HG03342 (cell line): ENCODE measurements around the gene KIF25.

Experiments
- ATAC-seq: cut with Tn5 transposase; IDR thresholded peaks from one replicate; pipeline ENCODE4 v1.9.1; 2021; ENCODE audit warnings: mild to moderate bottlenecking, moderate library complexity; ENCODE audit not compliant: unreplicated experiment

The KIF25 gene

DNA sequence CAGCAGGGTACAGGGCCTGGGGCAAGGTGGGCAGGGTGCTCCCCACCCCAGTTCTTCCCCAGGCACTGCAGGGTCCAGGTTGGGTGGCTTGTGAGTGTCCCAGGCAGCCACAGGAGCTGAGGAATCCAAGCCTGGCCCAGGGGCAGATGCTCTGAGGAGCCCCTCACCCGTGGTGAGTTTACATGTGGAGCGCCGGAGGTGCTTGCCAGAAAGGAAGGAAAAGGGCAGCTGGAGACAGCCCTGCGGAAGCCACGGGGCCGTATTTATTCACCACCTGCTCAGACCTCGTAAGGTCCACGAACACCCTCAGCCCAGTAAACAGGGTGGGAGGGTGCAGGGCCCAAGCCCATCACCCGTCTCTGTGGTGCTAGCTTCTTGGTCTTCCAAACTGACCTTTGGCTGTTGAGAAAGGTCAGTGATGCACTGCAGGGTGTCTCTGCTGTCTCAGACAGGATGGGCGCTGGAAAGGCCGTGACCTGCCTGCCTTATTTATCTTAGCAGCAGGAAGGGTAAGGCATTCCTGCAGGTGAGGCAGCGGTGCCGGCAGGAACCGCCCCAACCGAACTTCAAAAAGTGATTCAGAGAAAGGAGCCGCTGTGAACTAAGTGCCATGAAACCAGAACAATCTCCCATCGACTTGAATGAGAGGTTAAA is 85.5 kb downstream of the KIF25 start:
- no peak for ATAC-seq

DNA sequence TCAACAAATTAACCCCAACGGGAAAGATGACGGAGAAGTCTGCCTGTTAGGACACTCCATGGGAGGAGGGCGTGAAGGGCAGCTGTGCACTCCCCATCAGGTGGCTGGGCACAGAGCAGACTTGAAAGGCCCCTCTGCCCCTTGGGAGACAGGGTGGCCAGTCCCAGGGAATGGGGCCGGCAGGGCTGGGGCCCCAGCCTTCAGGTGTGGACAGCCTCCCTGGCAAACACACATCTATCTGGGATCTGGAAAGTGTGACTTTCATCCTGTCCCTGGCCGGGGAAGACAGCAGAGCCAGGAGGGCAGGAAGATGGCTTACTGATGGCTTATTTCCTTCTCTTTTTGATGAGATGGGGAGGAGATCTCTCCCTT is 86.0 kb downstream of the KIF25 start:
- no peak for ATAC-seq

DNA sequence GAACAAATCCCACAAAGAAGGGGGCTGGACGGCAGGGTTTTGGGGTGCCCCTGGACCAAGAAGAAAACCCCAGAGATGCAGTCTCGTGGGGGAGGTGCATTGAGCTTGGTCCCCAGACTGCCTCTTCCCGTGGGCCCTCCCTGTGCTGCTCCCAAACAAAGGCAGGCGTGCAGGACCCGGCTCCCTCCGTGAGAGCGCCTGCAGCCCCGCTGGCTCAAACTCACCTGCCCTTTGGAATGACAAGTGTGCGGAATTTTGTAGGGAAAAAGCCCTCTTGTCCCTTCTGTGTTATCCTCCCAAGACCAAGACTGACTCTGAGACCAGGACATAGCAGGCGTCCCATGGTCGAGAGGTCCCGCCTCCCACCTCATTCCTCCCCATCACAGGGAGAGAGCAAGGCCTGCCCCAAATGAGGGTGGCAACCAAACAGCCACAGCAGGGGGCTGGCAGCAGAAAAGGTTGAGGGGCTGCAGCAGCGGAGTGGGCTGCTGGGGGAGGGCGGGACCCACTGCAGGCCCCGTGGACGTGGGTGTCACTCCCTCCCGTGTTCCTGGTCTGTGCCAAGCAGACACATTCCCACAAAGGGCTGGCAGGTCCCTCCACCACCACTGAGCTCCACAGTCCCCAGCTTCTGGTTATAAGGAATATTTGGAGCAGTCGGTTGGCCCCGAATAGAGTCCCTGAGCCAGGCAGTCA is 87.1 kb downstream of the KIF25 start:
- no peak for ATAC-seq

DNA sequence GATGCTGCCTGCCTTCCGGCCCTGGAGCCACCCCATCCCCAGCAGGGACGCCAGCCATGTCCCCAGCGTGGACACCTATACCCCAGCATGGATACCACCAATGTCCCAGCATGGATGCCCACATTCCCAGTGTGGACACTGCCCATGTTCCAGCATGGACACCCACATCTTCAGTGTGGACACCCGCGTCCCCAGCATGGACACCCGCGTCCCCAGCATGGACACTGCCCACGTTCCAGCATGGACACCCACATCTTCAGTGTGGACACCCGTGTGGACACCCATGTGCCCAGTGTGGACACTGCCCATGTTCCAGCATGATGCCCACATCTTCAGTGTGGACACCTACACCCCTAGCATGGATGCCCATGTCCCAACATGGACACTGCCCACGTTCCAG is 88.6 kb downstream of the KIF25 start:
- no peak for ATAC-seq

DNA sequence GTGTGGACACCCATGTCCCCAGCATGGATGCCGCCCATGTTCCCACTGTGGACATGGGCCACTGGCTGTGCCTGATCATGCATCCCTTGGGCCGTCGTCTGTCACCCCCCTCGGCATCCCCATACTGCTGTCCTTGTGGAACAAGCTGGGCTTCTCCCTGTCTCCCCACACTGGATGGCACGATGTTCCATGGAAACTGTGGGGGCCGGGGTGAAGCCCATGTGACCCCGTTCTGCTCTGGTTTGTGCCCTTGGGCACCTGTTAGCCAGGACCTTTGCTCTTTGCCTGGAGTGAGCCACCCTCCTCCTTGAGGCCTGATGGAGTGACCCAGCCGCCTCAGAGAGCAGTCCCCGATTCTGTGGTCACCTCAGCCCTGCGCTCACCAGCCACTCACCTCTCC is 89.1 kb downstream of the KIF25 start:
- no peak for ATAC-seq

DNA sequence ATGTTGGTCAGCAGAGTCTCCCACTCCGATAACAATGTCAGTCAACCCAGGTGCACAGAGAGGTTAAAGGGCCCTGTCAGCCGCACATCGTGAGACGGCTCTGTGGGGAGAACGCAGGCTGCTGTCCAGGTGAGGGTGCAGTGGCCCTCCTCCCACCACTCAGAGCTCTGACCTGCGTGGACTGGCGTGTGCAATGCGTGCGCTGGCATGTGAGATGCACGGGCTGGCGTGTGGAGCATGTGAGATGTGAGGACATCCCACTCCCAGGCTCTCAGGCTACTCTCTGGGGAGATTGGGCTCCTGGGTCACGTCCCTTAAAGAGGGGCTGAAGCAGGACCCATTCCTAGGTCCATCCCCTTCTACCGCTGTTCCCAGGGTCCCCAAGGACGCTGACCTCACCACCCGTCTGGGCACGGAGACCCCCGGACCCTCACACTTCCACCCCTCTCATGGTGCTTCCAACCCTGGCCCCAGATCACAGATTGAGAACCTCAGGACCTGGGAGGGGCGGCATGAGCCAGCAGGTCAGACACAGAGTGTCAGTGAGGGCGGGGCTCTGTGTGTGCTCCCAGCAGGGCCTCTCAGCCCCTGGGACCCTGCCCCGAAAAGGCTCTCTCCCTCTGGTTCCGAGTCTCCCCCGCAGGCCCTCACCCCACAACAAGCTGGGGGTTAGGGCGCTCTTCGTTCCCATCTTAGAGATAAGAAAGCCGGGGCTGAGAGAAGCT is 90.1 kb downstream of the KIF25 start:
- ATAC-seq = no peak

DNA sequence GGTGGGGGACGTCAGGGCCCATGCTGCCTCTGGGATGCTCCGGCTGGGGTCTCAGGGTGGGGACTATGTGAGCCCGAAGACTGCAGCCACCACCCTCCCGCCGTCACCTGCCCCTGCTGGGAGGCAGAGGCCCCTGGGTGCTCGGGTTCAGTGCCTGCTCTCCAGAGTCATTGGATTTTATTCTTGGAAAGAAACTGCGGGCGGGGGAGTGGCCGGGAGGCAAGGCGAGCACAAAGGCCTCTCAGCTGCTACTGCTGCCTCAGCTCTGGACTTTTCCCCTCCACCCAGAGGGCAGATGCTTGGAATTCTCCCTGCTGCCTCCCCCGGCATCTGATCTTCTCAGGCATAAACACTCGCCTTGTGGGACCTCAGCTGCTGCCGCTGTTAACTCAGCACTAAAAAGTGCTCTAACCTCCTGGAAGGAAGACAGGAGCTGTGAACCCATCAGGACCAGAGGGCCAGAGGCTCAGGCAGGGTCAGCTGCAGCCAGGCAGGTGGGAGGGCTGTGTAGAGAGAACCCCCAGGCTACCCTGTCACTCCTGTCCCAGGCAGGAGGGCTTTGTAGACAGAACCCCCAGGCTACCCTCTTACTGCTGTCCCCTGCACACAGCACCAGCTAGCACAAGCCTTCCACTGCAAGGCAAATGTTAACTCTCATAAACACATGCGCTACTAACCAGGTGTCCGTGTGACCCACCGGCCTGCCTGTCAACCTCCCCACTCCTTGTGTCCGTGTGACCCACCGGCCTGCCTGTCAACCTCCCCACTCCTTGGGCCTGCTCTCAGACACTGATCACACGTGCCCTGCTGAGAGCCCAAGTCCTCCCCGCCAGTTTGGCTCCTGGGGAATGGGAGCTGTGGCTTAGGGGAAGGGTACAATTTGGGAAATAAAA is 90.9 kb downstream of the KIF25 start:
- ATAC-seq = no peak

DNA sequence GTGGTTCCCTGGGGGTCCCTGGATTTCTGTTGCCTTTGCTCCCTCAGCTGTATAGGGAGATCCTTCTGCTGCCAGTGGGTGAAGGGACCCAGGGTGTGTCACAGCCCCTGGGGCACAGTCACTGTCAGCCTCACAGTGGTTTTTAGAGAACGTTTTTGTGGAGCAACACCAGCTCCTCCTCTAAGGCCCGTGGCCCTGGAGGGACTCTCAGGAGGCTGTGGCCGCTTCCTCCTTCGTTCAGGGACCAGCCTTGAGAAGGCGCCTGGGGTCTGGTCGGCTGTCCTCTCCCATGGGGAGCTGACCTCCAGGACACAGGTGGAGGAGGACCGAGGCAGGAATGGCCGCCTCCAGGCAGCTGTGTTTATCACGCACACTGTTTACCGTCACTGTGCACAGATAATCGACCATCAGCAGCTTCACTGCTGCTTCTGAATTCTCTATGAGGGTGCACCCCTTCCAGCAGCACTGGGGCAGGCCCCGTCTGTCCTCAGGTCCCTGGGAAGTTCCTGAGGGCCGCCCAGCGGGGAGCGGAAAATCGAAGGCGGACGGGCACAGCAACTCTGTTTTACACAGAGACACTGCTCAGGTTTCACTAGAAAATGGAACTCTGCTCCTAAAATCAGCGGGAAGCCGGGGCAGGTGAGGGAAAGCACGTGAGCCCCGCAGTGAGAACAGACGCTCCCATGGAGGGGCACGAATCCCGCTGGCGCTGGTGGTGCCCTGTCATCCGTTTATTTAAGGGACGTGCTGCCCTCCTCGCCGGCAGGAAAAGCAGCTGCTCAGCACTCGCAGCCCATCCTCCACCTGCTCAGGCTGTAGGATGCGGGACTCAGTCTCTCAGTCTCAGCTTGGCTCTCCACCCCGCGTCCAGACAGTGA is 92.0 kb downstream of the KIF25 start:
- no peak for ATAC-seq

DNA sequence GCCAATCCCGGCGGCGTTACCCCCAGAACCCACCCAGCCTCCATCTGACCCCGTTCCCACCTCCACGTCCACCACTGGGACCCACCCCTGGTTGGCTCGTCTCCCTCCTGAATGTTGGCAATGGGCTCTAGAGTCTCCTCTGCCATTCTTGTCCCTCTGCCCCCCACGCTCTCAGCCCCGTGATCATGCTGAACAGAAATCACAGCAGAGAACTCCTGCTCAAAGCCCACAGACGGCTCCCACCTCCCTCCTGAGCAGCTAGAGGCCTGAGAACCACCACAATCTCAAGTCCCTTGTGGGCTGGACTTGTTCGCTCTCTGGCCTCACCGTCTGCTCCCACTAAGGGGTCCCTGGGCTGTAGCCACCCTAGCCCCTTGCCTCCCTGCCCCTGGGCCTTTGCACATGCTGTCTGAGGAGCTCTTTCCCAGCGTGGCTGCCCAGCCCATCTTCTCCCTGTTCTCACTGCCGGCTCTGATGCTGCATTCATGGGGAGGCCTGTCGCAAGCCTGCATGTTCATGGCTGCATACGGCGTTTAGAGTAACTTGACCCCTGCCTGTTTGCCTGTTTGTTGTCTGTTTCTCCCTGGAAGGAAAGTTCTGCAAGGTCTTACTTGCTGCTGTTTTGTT is 92.7 kb downstream of the KIF25 start:
- ATAC-seq = no peak

DNA sequence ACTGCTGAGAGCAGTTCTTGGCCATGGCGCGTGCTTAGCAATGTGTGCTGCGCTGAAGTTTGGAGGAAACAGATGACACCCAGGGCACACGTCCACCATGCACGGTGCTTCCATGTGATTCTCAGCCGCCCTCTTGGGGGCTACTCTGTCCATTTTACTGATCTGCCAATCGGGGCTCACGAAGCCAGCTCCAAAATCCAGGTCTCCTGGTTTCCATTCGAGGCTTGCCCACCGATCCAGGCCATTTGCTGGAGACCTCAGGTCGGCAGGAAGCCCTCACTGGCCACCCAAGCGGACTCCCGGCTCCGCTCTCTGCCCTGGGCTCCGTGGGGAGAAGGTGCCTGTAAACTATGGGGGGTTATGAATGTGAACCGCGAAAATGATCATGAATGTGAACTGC is 93.2 kb downstream of the KIF25 start:
- no peak for ATAC-seq

DNA sequence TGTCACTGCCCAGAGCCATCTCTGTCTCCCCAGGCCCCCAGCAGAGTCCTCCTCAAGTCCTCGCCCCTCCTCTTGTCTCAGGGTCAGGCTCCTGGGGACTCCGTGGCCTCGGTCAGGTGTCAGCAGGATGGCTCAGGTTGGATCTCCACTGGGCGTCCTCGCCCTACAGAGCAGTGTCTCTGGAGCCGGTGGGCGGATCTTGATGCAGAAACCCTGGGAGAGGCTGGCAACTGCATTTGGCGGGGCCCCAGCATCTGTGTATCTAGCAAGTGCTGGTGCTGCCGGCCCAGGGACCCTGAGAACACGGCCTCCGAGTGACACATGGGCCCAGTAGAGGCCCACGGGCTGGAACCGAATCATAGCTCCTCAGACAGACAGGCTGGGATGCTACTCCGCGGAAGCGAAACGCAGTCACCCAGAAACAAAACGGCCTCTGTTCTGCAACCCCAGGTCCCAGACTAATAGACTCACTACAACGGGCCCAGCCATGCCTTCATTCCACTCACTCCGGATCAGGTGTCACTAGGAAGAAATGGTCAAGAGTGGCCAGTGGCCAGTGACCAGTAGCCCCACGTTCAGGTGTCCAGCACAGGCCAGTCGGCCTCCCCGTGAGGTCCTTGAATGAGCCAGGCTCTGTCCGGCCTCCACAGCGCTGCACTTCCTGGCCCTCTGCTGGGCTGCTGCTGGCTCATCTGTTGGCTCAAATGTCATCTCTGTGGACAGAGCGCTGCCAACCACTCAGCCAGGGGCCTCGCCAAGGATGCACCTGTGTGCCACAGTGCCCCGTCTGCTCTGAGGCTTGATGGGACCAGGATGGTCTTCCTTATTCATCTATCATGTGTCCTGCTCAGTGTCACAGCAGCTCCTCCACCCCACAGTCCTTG is 94.2 kb downstream of the KIF25 start:
- no peak for ATAC-seq

DNA sequence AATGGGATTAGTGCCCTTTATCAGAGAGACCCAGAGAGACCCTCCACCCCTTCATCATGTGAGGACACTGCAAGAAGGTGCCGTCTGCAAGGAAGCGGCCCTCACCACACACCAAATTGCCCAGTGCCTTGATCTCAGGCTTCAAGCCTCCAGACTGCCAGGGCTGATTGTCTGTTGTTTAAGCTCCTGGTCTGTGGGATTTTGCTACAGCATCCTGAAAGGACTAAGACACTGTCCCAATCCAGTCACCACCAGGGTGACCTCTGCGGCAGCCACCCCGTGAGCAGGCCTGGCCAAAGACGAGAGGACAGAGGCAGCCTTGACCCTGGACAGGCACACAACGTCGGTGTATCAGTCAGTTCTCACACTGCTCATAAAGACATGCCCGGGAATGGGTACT is 95.1 kb downstream of the KIF25 start:
- no peak for ATAC-seq

DNA sequence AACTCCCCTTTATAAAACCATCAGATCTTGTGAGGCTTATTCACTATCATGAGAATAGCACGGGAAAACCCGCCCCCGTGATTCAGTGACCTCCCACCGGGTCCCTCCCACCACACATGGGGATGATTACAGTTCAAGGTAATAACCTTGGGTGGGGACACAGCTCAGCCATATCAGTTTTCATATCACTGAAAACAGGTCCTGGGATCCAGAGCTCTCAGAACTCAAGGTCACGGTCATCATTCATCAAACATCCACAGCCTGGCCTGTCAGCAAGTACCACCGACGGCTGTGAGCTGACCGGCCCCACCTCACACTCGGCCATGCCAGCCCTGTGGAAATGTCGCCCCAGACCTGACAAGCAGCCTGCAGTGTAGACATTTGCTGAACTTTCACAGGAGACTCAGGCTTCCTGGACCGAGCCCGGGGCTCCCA is 95.6 kb downstream of the KIF25 start:
- ATAC-seq = no peak

DNA sequence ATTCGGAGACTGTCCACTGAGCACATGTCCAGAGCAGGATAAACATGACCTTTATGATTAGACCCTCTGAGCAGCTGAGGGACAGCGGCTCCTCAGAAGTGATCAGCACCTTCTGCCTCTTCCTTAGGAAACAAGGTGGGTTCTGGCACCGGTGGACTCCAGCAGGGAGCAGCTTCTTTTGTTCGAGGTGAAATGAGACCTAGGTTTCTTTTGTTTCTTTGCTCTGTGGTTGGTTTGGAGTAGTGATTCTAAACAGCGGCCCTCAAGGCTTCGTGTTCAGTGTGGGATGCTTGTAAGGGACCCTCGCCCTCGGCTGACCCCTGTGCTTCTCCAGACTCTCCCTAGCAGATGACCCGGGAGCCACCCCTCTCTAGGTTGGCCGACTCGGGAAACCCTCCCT is 96.2 kb downstream of the KIF25 start:
- ATAC-seq = no peak
